Measurements from ENCODE around the gene IFI44.

DNA sequence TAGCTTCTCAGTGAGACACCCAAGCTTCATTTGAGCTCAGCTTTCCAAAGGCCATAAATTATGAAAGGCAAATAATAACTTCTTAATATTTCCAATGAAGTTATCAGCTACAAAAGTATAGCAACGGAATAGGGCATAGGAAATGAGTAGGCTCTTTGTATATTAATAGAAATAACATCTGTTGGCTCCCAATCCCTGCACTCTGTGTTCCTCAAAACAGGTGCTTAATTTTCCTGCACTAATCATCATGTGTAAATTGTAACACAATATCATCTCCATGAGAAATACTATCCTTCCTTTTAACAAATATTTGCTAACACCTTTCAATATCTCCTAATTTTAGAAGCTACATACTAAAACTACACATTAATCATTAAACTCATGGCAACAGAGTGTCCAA is 48.6 kb upstream of the IFI44 start:
- TF ChIP-seq CREB1 (IDR thresholded peaks at IDR 0.05), result no peak
- no peak for TF ChIP-seq CREB1 (CRISPR knock-in tag; IDR thresholded peaks at IDR 0.05)
- TF ChIP-seq ZNF24 (IDR thresholded peaks at IDR 0.05), result no peak
- TF ChIP-seq, protein P1, sequence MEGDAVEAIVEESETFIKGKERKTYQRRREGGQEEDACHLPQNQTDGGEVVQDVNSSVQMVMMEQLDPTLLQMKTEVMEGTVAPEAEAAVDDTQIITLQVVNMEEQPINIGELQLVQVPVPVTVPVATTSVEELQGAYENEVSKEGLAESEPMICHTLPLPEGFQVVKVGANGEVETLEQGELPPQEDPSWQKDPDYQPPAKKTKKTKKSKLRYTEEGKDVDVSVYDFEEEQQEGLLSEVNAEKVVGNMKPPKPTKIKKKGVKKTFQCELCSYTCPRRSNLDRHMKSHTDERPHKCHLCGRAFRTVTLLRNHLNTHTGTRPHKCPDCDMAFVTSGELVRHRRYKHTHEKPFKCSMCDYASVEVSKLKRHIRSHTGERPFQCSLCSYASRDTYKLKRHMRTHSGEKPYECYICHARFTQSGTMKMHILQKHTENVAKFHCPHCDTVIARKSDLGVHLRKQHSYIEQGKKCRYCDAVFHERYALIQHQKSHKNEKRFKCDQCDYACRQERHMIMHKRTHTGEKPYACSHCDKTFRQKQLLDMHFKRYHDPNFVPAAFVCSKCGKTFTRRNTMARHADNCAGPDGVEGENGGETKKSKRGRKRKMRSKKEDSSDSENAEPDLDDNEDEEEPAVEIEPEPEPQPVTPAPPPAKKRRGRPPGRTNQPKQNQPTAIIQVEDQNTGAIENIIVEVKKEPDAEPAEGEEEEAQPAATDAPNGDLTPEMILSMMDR (IDR thresholded peaks at IDR 0.05 in 2 of 3, conservative IDR thresholded peaks at IDR 0.05 in 1 of 3; ENCODE audit: insufficient read depth in 2 of 3, low read depth in 1 of 3, low read length in 3 of 3), result no peak

Measured in K562 (cell line).